Fibroblast of skin of back (primary cell): ENCODE data around the gene SLC9A2.

Source experiments
- DNase-seq: peaks from one replicate; pipeline ENCODE4 v3.0.0-alpha.2; 2013

SLC9A2 gene

DNA sequence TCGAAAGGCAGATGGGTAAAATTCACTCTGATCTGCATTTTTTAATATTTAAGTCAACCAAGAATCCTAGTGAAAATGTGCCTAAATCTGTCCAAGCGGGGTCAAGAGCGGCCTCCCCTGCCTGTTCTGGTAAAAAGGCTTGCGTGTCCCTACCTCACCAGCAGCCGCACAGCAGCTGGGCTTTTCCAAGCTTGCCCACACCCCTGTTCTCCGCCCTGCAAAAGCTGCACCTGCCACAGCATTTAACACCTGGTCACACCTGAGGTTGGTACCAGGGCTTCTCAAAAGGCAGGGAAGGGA lies 116.7 kb downstream of the SLC9A2 start:
- DNase-seq, result peak; percentile 5

DNA sequence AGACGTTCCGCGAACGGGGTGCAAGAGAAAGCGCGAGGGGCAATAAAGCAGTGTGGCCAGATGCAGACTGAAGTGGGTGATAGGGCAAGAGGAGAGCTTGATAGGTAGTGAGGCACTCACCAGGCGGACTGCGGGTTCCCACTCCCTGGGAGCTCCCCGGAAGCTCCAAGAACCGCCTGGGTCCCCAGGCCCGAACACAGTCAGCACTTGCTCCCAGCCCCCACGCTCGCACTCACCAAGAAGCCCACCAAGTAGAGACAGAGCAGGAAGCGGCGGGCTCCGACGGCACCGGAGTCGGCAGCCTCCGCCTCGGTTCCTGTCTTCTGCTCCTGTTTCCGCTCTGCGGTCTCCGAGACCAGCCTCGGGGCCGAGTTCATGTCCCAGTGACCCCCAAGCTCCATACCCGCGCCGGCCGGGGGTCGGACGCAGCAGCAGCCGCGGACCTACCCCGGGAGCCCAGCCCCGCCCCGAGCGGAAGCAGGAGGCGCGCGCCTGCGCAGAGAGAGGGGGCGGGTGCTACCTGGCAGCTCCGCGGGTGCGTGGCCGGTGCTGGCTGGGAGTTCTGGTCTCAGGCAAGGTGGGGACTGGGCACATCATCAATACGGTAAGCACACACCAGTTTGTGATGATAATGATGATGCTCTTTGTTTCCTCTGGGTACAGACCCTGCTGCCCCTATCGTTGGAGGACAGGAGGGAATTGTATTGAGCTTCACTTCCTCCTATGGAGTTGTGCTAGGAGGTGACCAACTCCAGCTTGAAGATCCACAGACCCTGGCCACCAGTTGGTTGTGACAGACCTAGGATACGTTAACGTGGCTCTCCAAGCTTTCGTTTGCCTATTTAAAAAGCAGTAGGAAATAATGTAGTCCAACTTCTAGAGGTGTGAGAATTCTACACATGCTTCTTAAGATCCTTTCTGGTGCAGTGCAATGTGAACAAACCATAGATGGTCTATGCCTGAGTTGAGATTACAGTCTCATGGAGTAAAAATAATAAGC lies 117.4 kb downstream of the SLC9A2 start:
- peak; percentile 58 for DNase-seq

DNA sequence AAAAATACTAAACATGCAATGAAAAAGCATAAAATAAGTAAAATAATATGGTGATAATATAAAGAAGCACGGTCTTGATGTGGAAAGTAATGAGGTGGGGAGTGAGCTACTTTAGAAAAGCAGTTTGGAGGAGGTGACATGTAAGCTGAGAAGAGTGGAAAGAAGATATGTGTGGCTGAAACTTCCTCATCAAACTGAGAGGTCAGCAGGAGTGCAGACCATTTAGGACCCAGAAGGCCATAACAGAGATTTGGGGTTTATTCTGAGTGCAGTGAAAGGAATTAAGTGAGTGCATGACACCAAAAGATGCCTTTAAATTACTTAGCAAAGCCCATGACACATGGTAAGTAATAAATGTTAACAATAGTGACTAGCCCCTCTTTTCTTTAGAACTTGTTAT lies 118.1 kb downstream of the SLC9A2 start:
- DNase-seq, result no peak

DNA sequence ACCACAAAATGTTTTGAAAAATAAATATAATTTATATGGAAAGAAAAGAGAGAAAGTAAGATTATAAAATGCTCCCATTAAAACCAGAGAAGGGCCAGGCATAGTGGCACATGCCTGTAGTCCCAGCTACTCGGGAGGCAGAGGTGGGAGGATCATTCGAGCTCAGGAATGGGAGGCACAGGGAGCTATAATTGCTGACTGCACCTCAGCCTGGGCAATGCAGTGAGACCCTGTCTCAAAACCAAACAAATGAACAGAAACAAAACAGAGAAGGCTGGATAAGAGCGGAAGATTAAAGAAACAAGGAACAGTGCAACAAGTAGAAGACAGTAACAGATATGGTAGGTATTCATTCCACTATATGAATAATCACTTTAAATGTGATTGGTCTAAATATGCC lies 123.9 kb downstream of the SLC9A2 start:
- no peak for DNase-seq

DNA sequence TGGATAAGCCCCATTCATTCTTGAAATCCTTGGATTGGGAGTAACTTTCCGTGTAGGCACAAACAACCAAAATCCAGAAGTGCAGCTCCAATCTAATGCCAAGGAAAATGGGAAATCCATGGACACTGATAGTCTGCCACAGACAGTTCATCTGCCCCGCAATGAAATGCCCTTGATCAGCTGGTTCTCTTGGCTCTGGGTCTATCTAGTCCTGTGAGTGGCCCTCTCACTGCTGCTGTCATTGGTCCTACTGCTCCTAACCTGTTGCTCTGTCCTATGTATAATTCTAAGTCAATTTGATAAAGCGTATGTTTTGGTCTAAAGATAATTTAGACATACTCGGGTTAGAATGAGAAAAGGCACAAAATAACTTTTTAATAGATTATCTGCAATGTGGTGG lies 128.8 kb downstream of the SLC9A2 start:
- DNase-seq, result no peak

DNA sequence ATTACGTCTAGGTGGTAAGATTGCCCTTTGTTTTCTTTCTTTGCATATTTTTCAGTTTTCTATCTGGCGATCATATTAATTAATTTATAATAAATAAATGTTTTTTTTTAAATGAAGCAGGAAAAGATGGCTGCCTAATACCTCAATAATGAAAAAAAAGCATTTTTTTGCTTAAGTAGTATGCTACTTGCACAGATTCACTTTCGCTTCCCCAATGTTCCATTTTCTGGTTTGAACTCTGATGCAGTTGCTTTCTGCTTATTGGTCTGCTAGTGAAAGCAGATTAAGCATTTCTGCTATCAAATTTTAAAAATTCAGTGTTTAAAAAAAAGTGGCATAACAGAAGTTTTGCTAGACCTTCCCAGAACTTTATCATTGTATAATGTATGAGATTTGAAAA lies 130.6 kb downstream of the SLC9A2 start:
- no peak for DNase-seq

DNA sequence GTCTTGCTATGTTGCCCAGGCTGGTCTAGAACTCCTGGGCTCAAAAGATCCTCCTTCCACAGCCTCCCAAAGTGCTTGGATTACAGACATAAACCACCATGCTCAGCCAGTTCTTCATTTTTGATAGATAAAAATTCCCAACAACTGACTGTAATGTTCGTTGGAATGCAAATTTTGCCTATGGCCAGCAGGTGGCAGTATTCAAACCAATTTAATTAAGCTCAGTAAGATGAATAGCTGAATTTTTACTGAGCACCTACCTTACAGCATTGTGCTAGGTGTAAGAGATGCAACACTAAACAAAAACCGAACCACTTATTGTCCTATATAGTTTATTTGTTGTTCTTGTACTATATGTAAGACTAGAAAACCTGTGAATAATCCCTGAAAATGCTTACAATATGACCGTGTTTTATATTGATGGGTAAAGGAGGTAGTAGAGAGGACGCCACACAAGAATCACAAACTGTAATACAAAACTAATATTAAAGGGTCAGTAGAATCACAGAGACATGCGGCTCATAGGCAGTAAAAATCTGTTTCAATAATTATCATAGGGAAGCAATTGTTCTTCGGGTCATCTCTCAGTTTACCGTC lies 134.3 kb downstream of the SLC9A2 start:
- DNase-seq, result peak; percentile 63

DNA sequence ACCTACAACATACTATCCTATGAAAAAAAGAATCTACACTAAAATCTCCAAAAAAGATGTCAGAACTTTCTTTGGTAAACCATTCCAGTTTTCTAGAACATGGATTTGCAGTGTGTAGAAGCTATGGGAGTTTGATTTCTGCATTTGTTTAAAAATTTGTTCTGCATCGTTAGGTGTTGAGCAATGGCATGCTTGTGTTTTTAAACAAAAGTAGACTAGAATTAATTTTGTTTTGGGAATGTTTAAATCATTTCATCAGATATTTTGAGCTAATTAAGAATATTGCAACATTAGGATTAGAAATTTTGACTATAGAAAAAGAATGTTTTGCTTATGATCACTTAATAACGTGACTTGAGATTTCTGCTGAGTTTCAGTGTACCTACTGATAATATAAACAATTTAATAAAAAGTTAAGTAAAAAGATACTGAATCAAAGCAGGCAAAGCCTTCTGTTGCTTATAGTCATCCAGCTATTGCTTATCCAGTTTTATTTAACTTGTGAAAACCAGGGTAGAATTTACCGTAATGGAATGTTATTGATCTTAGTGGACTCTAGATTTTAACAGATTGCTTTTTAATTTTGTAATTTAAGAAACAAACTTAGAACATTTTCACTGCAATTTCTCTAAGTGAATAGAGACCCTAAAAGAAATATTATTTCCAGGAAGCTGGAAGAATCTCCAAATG lies 135.2 kb downstream of the SLC9A2 start:
- no peak for DNase-seq

DNA sequence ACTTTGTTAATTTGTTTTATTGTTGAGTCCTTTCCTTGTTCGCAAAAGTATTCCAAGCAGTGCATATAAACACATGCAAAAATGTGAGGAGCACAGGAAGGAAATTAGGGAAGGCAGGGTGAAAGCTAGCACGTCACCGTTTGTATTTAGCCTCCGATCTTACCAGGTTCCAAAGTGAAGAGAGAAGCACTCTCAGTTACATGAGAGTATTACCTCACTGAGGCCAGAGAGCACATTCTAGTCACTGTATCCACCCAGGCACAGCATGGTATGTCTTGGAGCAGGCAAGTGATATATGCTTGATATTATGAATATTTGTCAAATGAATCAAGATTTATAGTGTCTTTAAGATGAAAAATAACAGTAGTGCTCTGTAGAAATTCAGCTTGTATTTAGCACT lies 135.9 kb downstream of the SLC9A2 start:
- peak; percentile 12 for DNase-seq

DNA sequence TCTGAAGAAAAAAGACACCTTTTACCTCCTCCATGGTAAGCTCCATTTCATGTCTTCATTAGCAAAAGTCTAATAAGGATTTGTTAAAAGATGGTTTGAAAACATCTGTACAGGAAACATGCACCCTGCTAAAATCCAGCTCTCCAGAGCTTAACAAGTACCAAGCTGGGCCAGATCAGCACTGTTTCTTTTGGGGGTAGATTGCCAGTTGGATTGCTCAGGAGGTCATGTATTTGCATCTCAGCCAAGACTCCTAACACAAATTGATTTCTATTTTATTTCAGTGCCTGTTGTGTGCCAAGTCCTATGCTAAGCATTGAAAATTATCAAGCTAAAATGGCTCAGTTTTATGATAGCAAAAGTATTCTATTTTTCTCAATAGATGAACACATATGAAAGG lies 139.1 kb downstream of the SLC9A2 start:
- no peak for DNase-seq
